ENCODE data around the gene DYRK2. TPM values are rescaled to one million over a fixed set of nuclear protein-coding genes. Genes with fewer than 3 reads are reported as not detected.

The DYRK2 gene
- total RNA-seq, 4 donors from 2014 or later, result 17.2 to 41.9 (median 19.6) TPM

GRCh38 chr12:67697443-67697842 is 48.9 kb downstream of the DYRK2 start:
- 88 to 90% methylated on average over 2 of the region's 2 CpGs for WGBS, 2 donors
- intact Hi-C loops (cut with DNase I), result no loop called here
- Histone ChIP-seq H3K36me3 (no peaks in the 10 kb centered on the region), H3K4me1 (no peaks in the 10 kb centered on the region), H3K27me3 (no peaks in the 10 kb centered on the region), H3K4me3 (replicated peaks in 1 of 3) (no peak overlapping the region), H3K9me3 (no peaks in the 10 kb centered on the region), H3K27ac (no peak overlapping the region)
- DNase-seq, result no peak
- no peak for TF ChIP-seq CTCF (IDR thresholded peaks at IDR 0.05)
- TF ChIP-seq POLR2A (IDR thresholded peaks at IDR 0.05), result no peak

DNA sequence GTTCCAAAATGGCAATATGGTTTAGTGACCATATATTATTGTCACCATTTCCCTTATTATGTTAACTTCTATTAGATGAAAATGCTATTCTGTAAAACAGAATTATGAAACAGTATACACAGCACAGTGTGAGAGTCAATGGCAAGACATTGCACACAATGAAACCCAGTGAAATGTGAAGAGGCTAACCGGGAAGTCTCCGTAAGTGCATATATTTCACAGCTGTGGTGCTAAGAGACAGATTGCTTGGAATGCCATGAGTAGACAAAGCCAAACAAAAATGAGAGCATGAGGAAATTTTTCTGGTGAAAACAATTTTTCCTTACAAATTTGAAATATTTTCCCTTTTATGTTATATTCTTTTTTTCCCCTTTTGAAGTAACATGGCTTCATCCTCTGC is 49.4 kb downstream of the DYRK2 start:
- intact Hi-C loops (cut with DNase I), result no loop called here

DNA sequence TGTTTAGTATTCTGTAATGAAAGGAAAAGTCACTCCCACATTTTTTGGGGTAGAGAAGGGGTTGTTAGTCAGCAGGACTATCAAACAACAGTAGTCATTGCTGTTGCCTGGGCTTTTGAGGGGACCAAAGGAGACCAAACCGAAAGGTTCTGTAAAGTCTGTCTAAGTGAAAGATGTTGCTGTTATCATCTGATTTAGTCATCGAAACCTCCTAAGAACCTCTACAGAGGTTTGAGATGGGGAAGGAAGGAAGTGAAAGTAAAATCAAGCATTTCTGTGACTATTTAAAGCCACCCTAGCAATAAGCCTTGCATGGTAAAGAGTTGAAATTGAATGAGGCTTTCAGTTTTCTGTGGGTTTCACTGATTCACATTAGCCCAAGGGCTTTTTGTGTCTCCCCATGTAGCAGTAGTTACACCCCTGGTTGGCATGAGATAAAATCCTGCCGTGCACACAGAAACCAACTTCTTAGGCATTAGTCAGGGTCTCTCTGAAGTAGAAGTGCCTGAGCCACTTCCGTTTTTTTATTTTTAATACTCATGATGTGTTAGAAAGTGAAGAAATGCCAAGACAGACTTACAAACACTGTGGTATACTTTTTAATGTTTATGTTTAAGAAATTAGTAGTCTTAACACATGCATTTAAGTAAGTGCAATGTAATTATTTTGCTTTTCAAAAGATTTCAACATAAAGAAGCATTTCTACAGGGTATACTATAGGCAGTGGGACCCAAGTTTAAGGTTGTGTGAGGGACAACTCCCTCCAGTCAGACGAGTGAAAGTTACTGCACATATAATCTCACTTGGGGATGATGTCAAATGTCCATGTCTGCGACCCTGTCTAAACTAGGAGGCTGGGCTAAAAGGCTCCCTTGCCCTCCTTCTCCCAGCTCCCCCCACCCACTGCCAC is 50.4 kb downstream of the DYRK2 start:
- no peak overlapping the region for H3K27ac ChIP-seq
- no peaks in the 10 kb centered on the region for H3K27me3 ChIP-seq
- no peaks in the 10 kb centered on the region for H3K4me1 ChIP-seq
- no peak overlapping the region for H3K4me3 ChIP-seq (replicated peaks in 1 of 3)
- 66 to 82% methylated on average over 6 of the region's 6 CpGs for WGBS, 2 donors
- intact Hi-C loops (cut with DNase I), result no loop called here
- TF ChIP-seq CTCF (IDR thresholded peaks at IDR 0.05), result no peak
- no peak for TF ChIP-seq POLR2A (IDR thresholded peaks at IDR 0.05)
- no peaks in the 10 kb centered on the region for H3K9me3 ChIP-seq
- no peaks in the 10 kb centered on the region for H3K36me3 ChIP-seq
- no peak for DNase-seq

More for the DNA sequence above, 49.4 kb downstream of the DYRK2 start:
- Histone ChIP-seq H3K36me3 (no peaks in the 10 kb centered on the region), H3K9me3 (no peaks in the 10 kb centered on the region), H3K27me3 (no peaks in the 10 kb centered on the region), H3K27ac (no peak overlapping the region), H3K4me3 (replicated peaks in 1 of 3) (no peak overlapping the region), H3K4me1 (no peaks in the 10 kb centered on the region)
- no peak for DNase-seq
- TF ChIP-seq CTCF (IDR thresholded peaks at IDR 0.05) (no peak), POLR2A (IDR thresholded peaks at IDR 0.05) (no peak)
- 68 to 83% methylated on average over 2 of the region's 2 CpGs for WGBS, 2 donors

DNA sequence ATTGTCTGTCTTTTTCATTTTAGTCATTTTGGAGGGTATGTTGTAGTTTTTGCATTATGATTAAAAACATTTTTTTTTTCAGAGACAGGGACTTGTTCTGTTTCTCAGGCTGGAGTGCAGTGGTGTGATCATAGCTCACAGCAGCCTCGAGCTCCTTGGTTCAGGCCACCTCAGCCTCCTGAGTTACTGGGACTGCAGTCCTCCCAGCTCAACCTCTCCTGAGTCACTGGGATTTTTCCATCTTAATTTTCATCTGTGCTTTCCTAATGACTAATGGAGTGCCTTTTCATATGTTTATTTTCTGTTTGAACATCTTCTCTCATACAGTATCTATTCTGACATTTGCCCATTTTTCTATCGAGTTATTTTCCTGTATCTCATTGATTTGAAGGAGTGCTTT is 52.6 kb downstream of the DYRK2 start:
- TF ChIP-seq CTCF (IDR thresholded peaks at IDR 0.05) (no peak), POLR2A (IDR thresholded peaks at IDR 0.05) (no peak)
- H3K9me3 ChIP-seq, result no peaks in the 10 kb centered on the region
- no peaks in the 10 kb centered on the region for H3K36me3 ChIP-seq
- DNase-seq, result no peak
- no peaks in the 10 kb centered on the region for H3K27me3 ChIP-seq
- H3K27ac ChIP-seq, result no peak overlapping the region
- H3K4me3 ChIP-seq (replicated peaks in 1 of 3), result no peak overlapping the region
- H3K4me1 ChIP-seq, result peaks cover 0 to 4% of the 10 kb centered on the region in 2 donors
- WGBS, 2 donors, result 84 to 94% methylated on average over 2 of the region's 2 CpGs
- intact Hi-C loops (cut with DNase I), result no loop called here

DNA sequence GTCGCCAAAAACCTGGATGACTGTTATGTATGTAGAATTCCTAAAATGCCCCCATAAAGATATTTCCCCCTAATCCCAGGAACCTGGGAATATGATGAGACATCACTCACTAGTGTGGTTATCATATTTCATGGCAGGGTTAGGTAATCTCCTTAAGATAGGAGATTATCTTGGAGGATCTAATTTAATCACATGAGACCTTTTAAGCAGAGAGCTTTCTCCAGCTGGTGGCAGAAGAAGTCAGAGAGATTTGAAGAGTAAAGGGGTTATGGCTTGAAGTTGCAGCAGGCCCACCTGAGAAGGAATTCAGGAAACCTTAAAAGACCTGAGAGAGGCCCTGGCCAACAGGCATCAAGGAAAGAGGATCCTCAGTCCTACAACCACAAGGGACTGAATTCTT is 53.6 kb downstream of the DYRK2 start:
- 89 to 93% methylated on average over 1 of the region's 1 CpG for WGBS, 2 donors
- Histone ChIP-seq H3K27me3 (no peaks in the 10 kb centered on the region), H3K4me3 (replicated peaks in 1 of 3) (no peak overlapping the region), H3K27ac (no peak overlapping the region), H3K36me3 (no peaks in the 10 kb centered on the region), H3K4me1 (peaks cover 0 to 7% of the 10 kb centered on the region in 2 donors), H3K9me3 (no peaks in the 10 kb centered on the region)
- no peak for DNase-seq
- no peak for TF ChIP-seq CTCF (IDR thresholded peaks at IDR 0.05)
- TF ChIP-seq POLR2A (IDR thresholded peaks at IDR 0.05), result no peak
- intact Hi-C loops (cut with DNase I), result no loop called here
